Stimulated activated CD4-positive, alpha-beta T cell treated with anti-CD3 and anti-CD28 coated beads, TNF-alpha, amount 100 ng/mL, for 24 hours (primary cell): Measurements from ENCODE around the gene SLIRP.
"Not testable (repeated sequence)": the region's sequence is repeated elsewhere in the genome, so short reads cannot be mapped to it uniquely, and the experiment has no call there.

Experiments used
- DNase-seq, 3 experiments: peaks; one replicate each; pipeline ENCODE4 v3.0.0-alpha.2; 2020; ENCODE audit warnings: low read depth in 3 of 3

Gene SLIRP

GRCh38 chr14:77707724-77708408 is at the start of gene SLIRP, which contains the start of gene ALKBH1:
Gene SLIRP (plus strand): TSS chr14:77708103. CDS start chr14:77708112, 9 bp downstream.
Gene ALKBH1 (minus strand): TSS chr14:77708023. CDS start chr14:77708004, 19 bp downstream.
- peak; percentile 74 to 84 (median 80) for DNase-seq

DNA sequence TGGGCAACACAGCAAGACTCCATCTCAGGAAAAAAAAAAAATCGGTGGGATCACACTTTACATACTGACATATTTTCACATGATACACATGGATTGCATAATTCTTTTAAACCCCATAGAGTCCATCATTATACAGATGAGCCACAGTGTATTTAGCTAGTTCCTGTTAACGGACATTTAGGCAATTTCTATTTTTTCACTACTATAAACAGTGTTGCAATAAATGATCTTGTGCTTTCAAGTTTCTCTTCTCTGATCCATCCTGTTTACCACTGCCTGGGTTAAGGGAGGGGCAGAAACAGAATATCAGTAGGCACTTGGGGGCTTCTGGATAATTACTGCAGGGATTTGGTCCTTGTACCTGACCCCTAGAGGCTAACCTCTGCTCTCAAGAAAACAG is 48.1 kb upstream of the SLIRP start:
- no peak for DNase-seq

DNA sequence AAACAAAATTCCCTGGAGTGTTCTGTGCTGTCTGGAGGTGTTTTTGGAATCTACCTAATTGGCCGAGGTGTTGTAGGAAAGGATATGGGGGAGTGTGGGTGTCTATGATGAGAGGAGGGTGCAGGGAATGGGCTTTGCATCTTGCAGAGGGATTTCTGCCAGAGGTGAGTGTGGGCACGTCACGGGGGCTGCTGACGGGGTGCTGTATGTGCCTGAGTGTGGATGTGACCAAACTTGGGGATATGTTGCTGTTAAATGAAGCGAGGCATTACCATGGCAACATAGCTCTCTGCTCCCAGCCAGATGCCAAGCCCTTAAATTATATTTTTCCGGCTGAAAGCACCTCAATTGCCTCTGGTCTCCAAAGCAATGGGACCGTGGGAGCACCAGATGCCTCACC is 47.1 kb upstream of the SLIRP start:
- DNase-seq, result no peak

GRCh38 chr14:77661562-77661961 is 46.3 kb upstream of the SLIRP start:
- not testable (repeated sequence) for DNase-seq

GRCh38 chr14:77663293-77663692 is 44.6 kb upstream of the SLIRP start:
- no peak for DNase-seq

DNA sequence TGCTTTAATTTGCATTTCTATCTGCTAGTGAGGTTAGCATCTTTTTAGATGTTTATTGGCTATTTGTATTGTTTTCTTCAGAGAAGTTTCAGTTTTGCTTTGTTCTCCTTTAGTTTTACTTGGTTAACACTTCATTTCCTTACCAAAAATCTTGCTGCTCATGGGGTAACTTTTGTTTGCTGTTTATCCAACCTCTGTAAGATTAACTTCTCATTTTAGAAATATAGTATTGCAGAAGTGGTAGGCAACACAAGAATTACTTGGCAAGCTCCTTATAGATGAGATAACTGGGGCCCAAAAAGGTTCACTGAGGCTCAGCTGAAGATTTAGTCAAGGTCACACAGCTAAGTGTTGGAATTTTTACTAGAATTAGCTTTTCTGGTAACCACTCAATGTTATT is 40.6 kb upstream of the SLIRP start:
- DNase-seq, result no peak

GRCh38 chr14:77673193-77673592 is 34.7 kb upstream of the SLIRP start:
- DNase-seq, result no peak

- no peak for DNase-seq
These were observed 33.0 kb upstream of the SLIRP start for GRCh38 chr14:77674931-77675330.

- DNase-seq, result no peak
These were observed 26.4 kb upstream of the SLIRP start for GRCh38 chr14:77681196-77682157.

DNA sequence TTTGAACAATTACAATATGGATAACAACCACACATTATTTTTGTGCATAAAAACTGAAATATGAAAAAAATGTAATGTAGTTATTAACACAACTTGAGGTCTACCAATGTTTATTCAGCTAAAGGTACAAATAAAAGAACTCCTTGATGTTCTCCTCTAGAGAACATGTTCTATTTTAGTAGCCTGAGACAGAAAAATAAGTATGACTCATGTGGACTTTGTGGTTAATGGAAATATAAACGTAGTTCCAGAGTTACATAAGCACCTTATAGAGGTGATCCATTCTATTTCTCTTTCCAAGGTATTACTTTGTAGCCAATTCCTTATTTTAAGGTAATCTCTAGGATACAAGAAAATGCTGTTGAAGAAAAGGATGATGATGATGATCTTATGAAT is 25.7 kb upstream of the SLIRP start:
- DNase-seq, result no peak

GRCh38 chr14:77691259-77691658 is 16.6 kb upstream of the SLIRP start:
- no peak for DNase-seq

- DNase-seq, result no peak
These were observed 564 bp upstream of the SLIRP start for GRCh38 chr14:77707355-77707723.

DNA sequence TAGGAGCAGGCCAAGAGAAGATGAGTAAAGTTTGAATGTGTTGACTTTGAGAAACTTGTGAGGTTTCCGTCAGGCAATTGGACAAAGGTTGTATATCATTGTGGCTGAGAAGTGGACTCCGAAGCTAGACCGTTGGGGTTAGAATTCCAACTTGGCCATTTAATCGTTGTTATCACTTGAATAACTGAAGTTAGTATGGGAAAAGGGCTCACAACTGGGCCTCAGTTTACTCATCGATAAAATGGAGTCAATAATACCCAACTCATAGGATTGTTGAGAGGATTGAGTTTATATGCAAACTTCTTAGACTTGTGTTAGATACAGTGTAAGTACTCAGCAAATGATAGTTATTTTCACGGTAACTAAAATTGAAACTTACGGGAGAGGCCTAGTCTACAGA is 846 bp downstream of the SLIRP start:
- DNase-seq, result no peak

- no peak for DNase-seq
These were observed 1.5 kb downstream of the SLIRP start for GRCh38 chr14:77709412-77709811.

DNA sequence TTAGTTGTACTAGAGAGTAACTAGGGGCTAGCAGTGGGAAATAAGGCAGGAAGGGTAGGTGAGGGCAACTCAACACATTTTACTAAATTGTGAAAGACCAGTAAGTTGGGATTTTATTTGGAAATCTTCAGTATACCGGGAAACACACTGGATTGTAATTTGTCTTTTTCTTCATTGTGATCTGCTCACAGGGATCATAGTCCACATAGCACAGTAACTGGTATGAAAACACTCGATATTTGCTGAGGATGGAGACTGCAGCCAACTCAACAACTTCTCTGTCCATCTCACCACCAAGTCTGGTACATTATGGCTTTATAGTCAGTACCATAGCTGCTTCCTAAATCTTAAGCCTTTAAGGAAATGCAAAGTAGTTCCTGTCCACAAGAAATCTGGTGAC is 2.5 kb downstream of the SLIRP start:
- DNase-seq, result no peak

GRCh38 chr14:77714926-77715325 is 7.0 kb downstream of the SLIRP start:
- peak in 1 of 3 experiments; percentile 12 for DNase-seq

GRCh38 chr14:77717608-77718305 is 9.9 kb downstream of the SLIRP start:
- no peak for DNase-seq

- no peak for DNase-seq
These were observed 13.5 kb downstream of the SLIRP start for GRCh38 chr14:77721437-77721836.

DNA sequence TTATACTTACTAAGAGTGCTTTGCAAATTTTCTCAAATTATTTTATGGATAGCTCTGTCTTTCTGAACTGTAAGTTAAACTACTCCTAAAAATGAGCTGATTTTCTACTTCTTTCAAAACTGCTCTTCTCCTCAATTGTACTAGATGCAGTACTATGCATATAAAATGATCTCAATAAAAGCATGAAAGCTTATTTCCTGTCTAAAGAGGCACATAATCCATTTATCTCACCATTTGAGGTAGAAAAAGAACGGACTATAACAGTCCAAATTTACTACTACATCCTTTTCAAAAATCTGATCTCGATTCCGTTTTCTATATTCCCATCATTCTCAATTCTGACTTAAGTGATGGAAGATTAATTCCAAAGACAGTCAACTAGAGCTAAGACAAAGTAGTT is 14.4 kb downstream of the SLIRP start:
- no peak for DNase-seq

GRCh38 chr14:77730976-77731497 is 23.1 kb downstream of the SLIRP start:
- DNase-seq, result no peak

GRCh38 chr14:77738559-77739250 is 30.8 kb downstream of the SLIRP start:
- no peak for DNase-seq
